HFF-Myc (cell line): ENCODE results near the gene WRAP53.
A peak's percentile ranks its signal among the peaks of the same experiment; 100 is the strongest.

Source experiments
- DNase-seq: peaks from one replicate; pipeline ENCODE4 v3.0.0-alpha.2; 2011; ENCODE audit warnings: low read depth; ENCODE audit errors: extremely low read depth
- H3K4me3 ChIP-seq: replicated peaks from 2 replicates; pipeline ENCODE4 v1.5.1; 2011; ENCODE audit warnings: low read depth, mild to moderate bottlenecking, control low read depth, low read length
- CTCF ChIP-seq: IDR thresholded peaks from 2 replicates; pipeline ENCODE4 v1.5.1; 2012; ENCODE audit warnings: mild to moderate bottlenecking, low read depth, low read length, control low read depth; ENCODE audit errors: missing control alignments

The WRAP53 gene

GRCh38 chr17:7716901-7717755 lies 28.9 kb downstream of the WRAP53 start, which contains the start of gene DNAH2:
Gene DNAH2, plus strand, starts transcription at chr17:7717744. Its CDS starts 1,991 bp downstream, at chr17:7719735.
- peak; percentile 52 for TF ChIP-seq CTCF
- H3K4me3 ChIP-seq, result peak within 1 kb of the TSS; percentile 52
- DNase-seq, result peak; percentile 75

- no peak for DNase-seq
- peak overlapping the region; percentile 52 for H3K4me3 ChIP-seq
- no peak for TF ChIP-seq CTCF
Observed at GRCh38 chr17:7717756-7718350, 29.6 kb downstream of the WRAP53 start.

GRCh38 chr17:7719661-7720060 lies 31.4 kb downstream of the WRAP53 start:
- TF ChIP-seq CTCF, result no peak
- no peak for DNase-seq
- no peak overlapping the region for H3K4me3 ChIP-seq

GRCh38 chr17:7720125-7720524 lies 31.8 kb downstream of the WRAP53 start:
- DNase-seq, result no peak
- no peak overlapping the region for H3K4me3 ChIP-seq
- no peak for TF ChIP-seq CTCF

GRCh38 chr17:7721612-7722011 lies 33.3 kb downstream of the WRAP53 start:
- no peak for DNase-seq
- no peak for TF ChIP-seq CTCF
- H3K4me3 ChIP-seq, result no peak overlapping the region

GRCh38 chr17:7727886-7728285 lies 39.6 kb downstream of the WRAP53 start:
- H3K4me3 ChIP-seq, result no peak overlapping the region
- DNase-seq, result no peak
- TF ChIP-seq CTCF, result no peak
